Vagina (tissue), 2 donors: ENCODE measurements around the gene ZNF516.

Source experiments
- POLR2A ChIP-seq, 2 donors: fragments of 450-650 bp; IDR thresholded peaks; one replicate each; pipeline ENCODE4 v1.6.1; 2017; ENCODE audit warnings: antibody characterized with exemption in 2 of 2, mild to moderate bottlenecking in 2 of 2, moderate library complexity in 2 of 2
- POLR2AphosphoS5 ChIP-seq, 2 donors: sonication (generic); formaldehyde crosslinking; IDR thresholded peaks; one replicate each; pipeline ENCODE4 v1.9.0; 2017; ENCODE audit warnings: antibody characterized with exemption in 2 of 2, mild to moderate bottlenecking in 2 of 2, low read depth in 1 of 2; ENCODE audit not compliant: insufficient read depth in 1 of 2
- TF ChIP-seq, protein P1 (sequence below), 3 experiments: fragments of 450-650 bp in 2 of 3; fragments of 200-600 bp in 1 of 3; sonication (generic) in 1 of 3; IDR thresholded peaks; one replicate each; pipeline ENCODE4 v1.5.1; 2017 to 2019; ENCODE audit warnings: antibody characterized with exemption in 3 of 3, mild to moderate bottlenecking in 2 of 3, moderate library complexity in 2 of 3

DNA sequence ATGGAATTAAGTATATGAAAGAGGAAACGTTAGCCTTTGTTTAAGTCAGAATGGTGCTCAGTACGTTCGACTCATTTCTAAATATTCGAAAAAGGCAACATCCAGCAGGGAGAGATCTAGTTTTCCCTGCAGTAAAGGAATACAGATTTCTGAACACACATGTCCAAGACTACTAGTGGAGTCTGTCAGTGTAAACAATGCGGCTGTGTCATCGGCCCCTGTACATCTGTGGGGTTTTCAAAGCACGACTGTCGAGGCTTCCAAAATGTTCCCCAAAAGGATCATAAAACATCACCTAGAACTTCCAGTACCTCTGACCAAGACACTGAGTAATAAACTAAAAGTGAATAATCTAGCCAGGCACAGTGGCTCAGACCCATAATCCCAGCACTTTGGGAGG, 112.8 kb downstream of the ZNF516 start:
- TF ChIP-seq POLR2A (IDR thresholded peaks at IDR 0.05), result no peak
- TF ChIP-seq, protein P1, sequence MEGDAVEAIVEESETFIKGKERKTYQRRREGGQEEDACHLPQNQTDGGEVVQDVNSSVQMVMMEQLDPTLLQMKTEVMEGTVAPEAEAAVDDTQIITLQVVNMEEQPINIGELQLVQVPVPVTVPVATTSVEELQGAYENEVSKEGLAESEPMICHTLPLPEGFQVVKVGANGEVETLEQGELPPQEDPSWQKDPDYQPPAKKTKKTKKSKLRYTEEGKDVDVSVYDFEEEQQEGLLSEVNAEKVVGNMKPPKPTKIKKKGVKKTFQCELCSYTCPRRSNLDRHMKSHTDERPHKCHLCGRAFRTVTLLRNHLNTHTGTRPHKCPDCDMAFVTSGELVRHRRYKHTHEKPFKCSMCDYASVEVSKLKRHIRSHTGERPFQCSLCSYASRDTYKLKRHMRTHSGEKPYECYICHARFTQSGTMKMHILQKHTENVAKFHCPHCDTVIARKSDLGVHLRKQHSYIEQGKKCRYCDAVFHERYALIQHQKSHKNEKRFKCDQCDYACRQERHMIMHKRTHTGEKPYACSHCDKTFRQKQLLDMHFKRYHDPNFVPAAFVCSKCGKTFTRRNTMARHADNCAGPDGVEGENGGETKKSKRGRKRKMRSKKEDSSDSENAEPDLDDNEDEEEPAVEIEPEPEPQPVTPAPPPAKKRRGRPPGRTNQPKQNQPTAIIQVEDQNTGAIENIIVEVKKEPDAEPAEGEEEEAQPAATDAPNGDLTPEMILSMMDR (IDR thresholded peaks at IDR 0.05), result no peak
- TF ChIP-seq POLR2AphosphoS5 (IDR thresholded peaks at IDR 0.05; ENCODE audit: insufficient read depth in 1 of 2, low read depth in 1 of 2), result no peak
